Gastrocnemius medialis (tissue), 4 donors: ENCODE measurements around the gene AGPS. TPM values are rescaled to one million over a fixed set of nuclear protein-coding genes. Genes with fewer than 3 reads are reported as not detected.

Experiments
- ATAC-seq, 2 donors: fragments of 150-250 bp; one replicate each; pipeline ENCODE4 v1.9.1; 2016
- DNase-seq, 2 donors: peaks; one replicate each; pipeline ENCODE4 v3.0.0-alpha.2; 2019
- H3K27ac ChIP-seq, 4 donors: fragments of 200-600 bp; sonication (generic); 1 replicate in 1 of 4; 2 replicates in 3 of 4; pipeline ENCODE4 v1.5.1; 2016 to 2018; ENCODE audit warnings: mild to moderate bottlenecking in 2 of 4, moderate library complexity in 1 of 4
- H3K27me3 ChIP-seq, 3 donors: fragments of 200-600 bp; sonication (generic) in 2 of 3; 1 replicate in 1 of 3; 2 replicates in 2 of 3; pipeline versions ENCODE4 v1.5.1 to v1.6.0; 2016 to 2019; ENCODE audit warnings: mild to moderate bottlenecking in 1 of 3, moderate library complexity in 1 of 3
- H3K36me3 ChIP-seq, 2 donors: fragments of 200-600 bp; sonication (generic) in 1 of 2; one replicate each; pipeline ENCODE4 v1.5.1; 2017 to 2018
- H3K4me1 ChIP-seq, 2 donors: fragments of 200-600 bp; sonication (generic) in 1 of 2; one replicate each; pipeline ENCODE4 v1.5.1; 2016 to 2017; ENCODE audit warnings: mild to moderate bottlenecking in 2 of 2
- H3K4me3 ChIP-seq, 4 donors: fragments of 200-600 bp; sonication (generic) in 3 of 4; 1 replicate in 1 of 4; 2 replicates in 3 of 4; pipeline ENCODE4 v1.5.1; 2016 to 2019; ENCODE audit warnings: mild to moderate bottlenecking in 2 of 4
- H3K9me3 ChIP-seq, 3 donors: fragments of 200-600 bp; sonication (generic) in 2 of 3; 1 replicate in 1 of 3; 2 replicates in 2 of 3; pipeline ENCODE4 v1.5.1; 2016 to 2019
- CTCF ChIP-seq, 5 experiments: fragments of 450-650 bp in 3 of 5; fragments of 200-600 bp in 2 of 5; sonication (generic) in 2 of 5; IDR thresholded peaks in 4 of 5; conservative IDR thresholded peaks in 1 of 5; 1 replicate in 4 of 5; 2 replicates in 1 of 5; pipeline ENCODE4 v1.5.1; 2016 to 2019; ENCODE audit warnings: antibody characterized with exemption in 5 of 5, mild to moderate bottlenecking in 3 of 5, moderate library complexity in 3 of 5
- POLR2A ChIP-seq, 2 donors: fragments of 450-650 bp; IDR thresholded peaks; one replicate each; pipeline ENCODE4 v1.6.1; 2017; ENCODE audit warnings: antibody characterized with exemption in 2 of 2, mild to moderate bottlenecking in 2 of 2, moderate library complexity in 2 of 2
- in situ Hi-C, 4 donors: fragments of 200-750 bp; cut with MboI; loops; one replicate each; pipeline versions ENCODE4 v1.15.0 to v1.8.0; 2017; ENCODE audit warnings: low sequenced_read_pairs in 4 of 4
- intact Hi-C: fragments of 100-400 bp; cut with DNase I; formaldehyde crosslinking; loops from one replicate; pipeline ENCODE4 v1.15.1; 2023; ENCODE audit warnings: low total_unique reads
- total RNA-seq, 4 donors: library from RNA; depleted of rRNA; stranded (reverse); fragments of >200 nt; gene quantifications; one replicate each; pipeline versions ENCODE4 v1.1.0 to v1.2.3, GENCODE V29; 2016

The AGPS gene
- total RNA-seq, 4 donors from 2014 or later, result 23.1 to 30.9 (median 26.2) TPM

- intact Hi-C loops, result no loop called here
- no peak for ATAC-seq
- in situ Hi-C loops, result no loop called here
- Histone ChIP-seq H3K4me1 (no peaks in the 10 kb centered on the region), H3K27ac (no peak overlapping the region), H3K4me3 (no peak overlapping the region), H3K9me3 (no peaks in the 10 kb centered on the region), H3K27me3 (no peaks in the 10 kb centered on the region), H3K36me3 (no peaks in the 10 kb centered on the region)
- no peak for DNase-seq
- TF ChIP-seq POLR2A (IDR thresholded peaks at IDR 0.05), result no peak
- no peak for TF ChIP-seq CTCF (IDR thresholded peaks at IDR 0.05 in 4 of 5, conservative IDR thresholded peaks at IDR 0.05 in 1 of 5)
Observed at GRCh38 chr2:177543007-177543760, 150.6 kb downstream of the AGPS start.

GRCh38 chr2:177545143-177545542 is 152.6 kb downstream of the AGPS start:
- no peaks in the 10 kb centered on the region for H3K36me3 ChIP-seq
- in situ Hi-C loops, result no loop called here
- intact Hi-C loops, result no loop called here
- H3K4me1 ChIP-seq, result no peaks in the 10 kb centered on the region
- H3K27me3 ChIP-seq, result no peaks in the 10 kb centered on the region
- TF ChIP-seq CTCF (IDR thresholded peaks at IDR 0.05 in 4 of 5, conservative IDR thresholded peaks at IDR 0.05 in 1 of 5), result no peak
- TF ChIP-seq POLR2A (IDR thresholded peaks at IDR 0.05), result no peak
- H3K27ac ChIP-seq, result no peak overlapping the region
- no peaks in the 10 kb centered on the region for H3K9me3 ChIP-seq
- DNase-seq, result no peak
- H3K4me3 ChIP-seq, result no peak overlapping the region
- ATAC-seq, result no peak

GRCh38 chr2:177545981-177546585 is 153.5 kb downstream of the AGPS start:
- in situ Hi-C loops, result no loop called here
- TF ChIP-seq CTCF (IDR thresholded peaks at IDR 0.05 in 4 of 5, conservative IDR thresholded peaks at IDR 0.05 in 1 of 5), result no peak
- TF ChIP-seq POLR2A (IDR thresholded peaks at IDR 0.05), result no peak
- no peak overlapping the region for H3K27ac ChIP-seq

GRCh38 chr2:177547122-177547521 is 154.5 kb downstream of the AGPS start:
- intact Hi-C loops (no loop called here), in situ Hi-C loops (no loop called here)
- no peak for DNase-seq
- H3K9me3 ChIP-seq, result no peaks in the 10 kb centered on the region
- H3K27me3 ChIP-seq, result no peaks in the 10 kb centered on the region
- H3K4me1 ChIP-seq, result no peaks in the 10 kb centered on the region
- H3K4me3 ChIP-seq, result no peak overlapping the region
- no peak for ATAC-seq
- H3K36me3 ChIP-seq, result no peaks in the 10 kb centered on the region
- TF ChIP-seq CTCF (IDR thresholded peaks at IDR 0.05 in 4 of 5, conservative IDR thresholded peaks at IDR 0.05 in 1 of 5) (no peak), POLR2A (IDR thresholded peaks at IDR 0.05) (no peak)
- no peak overlapping the region for H3K27ac ChIP-seq

More at GRCh38 chr2:177545981-177546585, 153.5 kb downstream of the AGPS start:
- Histone ChIP-seq H3K9me3 (no peaks in the 10 kb centered on the region), H3K4me1 (no peaks in the 10 kb centered on the region), H3K27me3 (no peaks in the 10 kb centered on the region), H3K36me3 (no peaks in the 10 kb centered on the region), H3K4me3 (no peak overlapping the region)
- intact Hi-C loops, result no loop called here
- ATAC-seq (no peak), DNase-seq (no peak)
